Heart right ventricle (tissue), 16 donors: Measurements from ENCODE around the gene RAB10. TPM values are rescaled to one million over a fixed set of nuclear protein-coding genes. Genes with fewer than 3 reads are reported as not detected.

ENCODE experiments used
- ATAC-seq, 8 donors: fragments of 200-7000 bp; cut with Tn5 transposase; one replicate each; pipeline ENCODE4 v1.9.1; 2020; ENCODE audit warnings: mild to moderate bottlenecking in 8 of 8, moderate library complexity in 8 of 8, moderate number of reproducible peaks in 1 of 8
- DNase-seq, 2 donors: peaks; one replicate each; pipeline ENCODE4 v3.0.0-alpha.2; 2020
- H3K27ac ChIP-seq, 10 donors: fragments of 200-600 bp; sonication (generic) in 2 of 10; one replicate each; pipeline versions ENCODE4 v1.5.0 to v1.8.0; 2020 to 2022; ENCODE audit warnings: mild to moderate bottlenecking in 3 of 10
- H3K27me3 ChIP-seq, 7 donors: fragments of 200-600 bp; one replicate each; pipeline ENCODE4 v1.8.0; 2021 to 2022; ENCODE audit warnings: mild to moderate bottlenecking in 2 of 7
- H3K36me3 ChIP-seq, 9 donors: fragments of 200-600 bp; sonication (generic) in 1 of 9; one replicate each; pipeline versions ENCODE4 v1.5.0 to v1.8.0; 2020 to 2022; ENCODE audit warnings: mild to moderate bottlenecking in 2 of 9
- H3K4me1 ChIP-seq, 9 donors: fragments of 200-600 bp; sonication (generic) in 1 of 9; one replicate each; pipeline versions ENCODE4 v1.5.0 to v1.8.0; 2020 to 2022; ENCODE audit warnings: mild to moderate bottlenecking in 4 of 9
- H3K4me3 ChIP-seq, 10 donors: fragments of 200-600 bp; sonication (generic) in 2 of 10; one replicate each; pipeline versions ENCODE4 v1.5.0 to v1.8.0; 2020 to 2022; ENCODE audit warnings: mild to moderate bottlenecking in 7 of 10, moderate library complexity in 2 of 10
- H3K9me3 ChIP-seq, 11 donors: fragments of 200-600 bp in 10 of 11; sonication (generic) in 2 of 11; one replicate each; pipeline versions ENCODE4 v1.5.0 to v1.8.0; 2013 to 2022; ENCODE audit warnings: mild to moderate bottlenecking in 2 of 11, control low read depth in 1 of 11, moderate library complexity in 1 of 11
- CTCF ChIP-seq, 9 donors: fragments of 200-600 bp; sonication (generic) in 2 of 9; IDR thresholded peaks; one replicate each; pipeline versions ENCODE4 v1.5.0 to v1.8.0; 2021 to 2022; ENCODE audit warnings: antibody characterized with exemption in 9 of 9, mild to moderate bottlenecking in 5 of 9, moderate library complexity in 1 of 9
- WGBS, 2 donors: extraction: QIAGEN DNeasy Blood & Tissue Kit; methylation state at CpG; one replicate each; pipeline ENCODE4 v1.1.7; 2013; ENCODE audit warnings: inconsistent platforms in 1 of 2; 5-methylcytosine and 5-hydroxymethylcytosine counted together
- intact Hi-C, 10 donors: fragments of 100-400 bp; cut with DNase I; formaldehyde crosslinking; loops; one replicate each; pipeline versions ENCODE4 v1.11.1 to v1.14.2; 2022
- polyA plus RNA-seq, 2 donors: library from polyadenylated mRNA; stranded (reverse); fragments of 200-250 nt; gene quantifications; one replicate each; pipeline ENCODE4 v1.2.3, GENCODE V29; 2013
- total RNA-seq, 10 donors: library from RNA; stranded (reverse); fragmentation: NEBNext Ultra II Directional in 3 of 10; extraction: Animal tissue kit (Norgen Biotek cat#: 25700) in 3 of 10; gene quantifications; one replicate each; pipeline versions ENCODE4 v1.2.1 to v1.2.4, GENCODE V29; 2021 to 2023
- donor health status: Arrhythmogenic right ventricular cardiomyopathy.
- donor health status: ischemic (EF 13 %, LVEDD 7.1; RV severe dilation, severe dysfunction).
- donor health status: healthy with polysubstance abuse.
- donor health status: DM: no; HTN: yes; CAD: no.
- donor health status: DM: no; HTN: no; CAD: no.
- donor health status: ischemic (EF 25% LVEDD 6.9; RV normal size, moderate dysfunction).
- donor health status: ischemic (EF 25% LVEDD 5.7; RV mildly dilated, moderate dysfunction).
- donor health status: healthy.
- donor health status: DM: yes; HTN: yes; CAD: no.
- donor health status: Ischemic cardiomyopathy.
- donor health status: ischemic (EF 35%, LVEDD 5.7; RV mildly dilated, moderate dysfunction).
- donor health status: nonischemic (EF 11% LVEDD 7.7; RV severe dilation, severe dysfunction).
- donor health status: DM: yes; HTN: yes; CAD: no.
- donor health status: PGD.
- donor health status: ischemic (EF 29% LVEDD 5.4; RV normal size, mild dysfunction).
- donor health status: nonischemic (EF 23%, LVEDD 6.1; RV moderate dilation, normal function).

The RAB10 gene
- total and polyA plus RNA-seq, 12 donors: 32.2 to 110 (median 94.2) TPM

GRCh38 chr2:26112201-26112600 is 78.3 kb downstream of the RAB10 start:
- Histone ChIP-seq H3K27ac (no peak overlapping the region), H3K36me3 (peaks cover 0 to 55% (median 3%) of the 10 kb centered on the region in 9 donors), H3K27me3 (no peaks in the 10 kb centered on the region), H3K4me1 (peaks cover 0 to 23% (median 11%) of the 10 kb centered on the region in 9 donors), H3K4me3 (no peak overlapping the region), H3K9me3 (no peaks in the 10 kb centered on the region)
- DNase-seq (no peak), ATAC-seq (no peak)
- WGBS, 2 donors: 92 to 94% methylated on average over 1 of the region's 1 CpG
- intact Hi-C loops: no loop called here
- TF ChIP-seq CTCF (IDR thresholded peaks at IDR 0.05): no peak

DNA sequence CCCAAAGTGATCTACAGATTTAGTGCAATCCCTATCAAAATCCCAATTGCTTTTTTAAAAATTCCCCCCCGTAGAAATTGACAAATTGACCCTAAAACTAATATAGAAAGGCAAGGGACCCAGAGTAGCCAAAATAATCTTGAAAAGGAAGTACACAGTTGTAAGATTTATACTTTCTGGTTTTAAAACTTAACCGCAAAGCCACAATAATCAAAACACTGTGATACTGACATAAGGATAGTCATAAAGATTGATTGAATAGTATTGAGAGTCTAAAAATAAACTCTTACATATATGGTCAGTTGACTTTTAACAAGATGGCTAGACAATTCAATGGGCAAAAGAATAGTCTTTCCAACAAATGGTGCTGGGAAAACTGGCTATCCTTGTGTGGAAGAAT is 80.3 kb downstream of the RAB10 start:
- peaks cover 0 to 55% (median 3%) of the 10 kb centered on the region in 9 donors for H3K36me3 ChIP-seq
- H3K4me3 ChIP-seq: no peak overlapping the region
- 93 to 98% methylated on average over 2 of the region's 2 CpGs for WGBS, 2 donors
- no peak for TF ChIP-seq CTCF (IDR thresholded peaks at IDR 0.05)
- intact Hi-C loops: no loop called here
- no peak overlapping the region for H3K27ac ChIP-seq
- ATAC-seq: no peak
- H3K4me1 ChIP-seq: peaks cover 0 to 24% (median 4%) of the 10 kb centered on the region in 9 donors
- DNase-seq: no peak
- H3K27me3 ChIP-seq: no peaks in the 10 kb centered on the region
- H3K9me3 ChIP-seq: no peaks in the 10 kb centered on the region

DNA sequence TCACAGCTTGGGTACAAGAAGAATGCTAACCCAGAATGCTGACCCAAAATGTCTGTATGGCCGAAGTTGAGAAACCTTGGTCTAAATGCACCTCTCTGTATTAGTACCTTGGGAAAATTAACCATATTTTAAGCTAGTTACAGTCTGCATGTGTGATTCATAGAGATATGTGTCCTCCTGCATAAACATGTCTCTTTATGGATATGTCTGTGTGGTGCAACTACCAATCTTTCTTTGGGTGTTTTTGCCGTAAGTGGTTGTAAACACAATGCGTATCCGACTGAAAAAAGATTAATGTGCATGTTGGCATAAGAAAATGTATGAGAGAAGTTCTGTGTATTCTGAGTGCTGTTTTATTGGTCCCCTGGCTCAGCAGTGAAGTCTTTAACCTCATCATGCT is 84.8 kb downstream of the RAB10 start:
- Histone ChIP-seq H3K27ac (peak overlapping the region in 1 of 10 donors; percentile 15), H3K36me3 (peaks cover 0 to 18% (median 0%) of the 10 kb centered on the region in 9 donors), H3K4me1 (peaks cover 0 to 53% (median 14%) of the 10 kb centered on the region in 9 donors), H3K27me3 (no peaks in the 10 kb centered on the region), H3K9me3 (no peaks in the 10 kb centered on the region), H3K4me3 (no peak overlapping the region)
- ATAC-seq: no peak
- 87 to 90% methylated on average over 4 of the region's 4 CpGs for WGBS, 2 donors
- DNase-seq: no peak
- intact Hi-C loops: no loop called here
- no peak for TF ChIP-seq CTCF (IDR thresholded peaks at IDR 0.05)

DNA sequence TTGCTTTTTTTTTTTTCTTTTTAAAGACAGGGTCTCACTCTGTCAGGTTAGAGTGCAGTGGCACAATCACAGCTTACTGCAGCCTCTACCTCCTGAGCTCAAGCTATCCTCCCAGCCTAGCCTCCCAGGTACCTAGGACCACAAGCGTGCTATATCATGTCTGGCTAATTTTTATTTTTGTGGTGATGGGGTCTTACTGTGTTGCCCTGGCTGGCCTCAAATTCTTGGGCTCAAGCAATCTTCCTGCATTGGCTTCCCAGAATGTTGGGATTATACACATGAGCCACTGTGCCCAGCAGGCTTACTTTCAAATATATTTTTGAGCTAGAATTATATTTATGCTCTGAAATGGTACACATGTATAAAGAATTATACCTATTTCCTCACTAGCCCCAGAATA is 85.6 kb downstream of the RAB10 start:
- H3K27ac ChIP-seq: no peak overlapping the region
- ATAC-seq (no peak), DNase-seq (no peak)
- H3K36me3 ChIP-seq: peaks cover 0 to 14% (median 0%) of the 10 kb centered on the region in 9 donors
- no peak for TF ChIP-seq CTCF (IDR thresholded peaks at IDR 0.05)
- H3K4me3 ChIP-seq: no peak overlapping the region
- no peaks in the 10 kb centered on the region for H3K27me3 ChIP-seq
- WGBS, 2 donors: 100% methylated on average over 1 of the region's 1 CpG
- peaks cover 0 to 50% (median 14%) of the 10 kb centered on the region in 9 donors for H3K4me1 ChIP-seq
- no peaks in the 10 kb centered on the region for H3K9me3 ChIP-seq
- intact Hi-C loops: no loop called here
